ENCODE results near the gene SYNE1. TPM values are rescaled to one million over a fixed set of nuclear protein-coding genes. Genes with fewer than 3 reads are reported as not detected.

Gene SYNE1, protein sequence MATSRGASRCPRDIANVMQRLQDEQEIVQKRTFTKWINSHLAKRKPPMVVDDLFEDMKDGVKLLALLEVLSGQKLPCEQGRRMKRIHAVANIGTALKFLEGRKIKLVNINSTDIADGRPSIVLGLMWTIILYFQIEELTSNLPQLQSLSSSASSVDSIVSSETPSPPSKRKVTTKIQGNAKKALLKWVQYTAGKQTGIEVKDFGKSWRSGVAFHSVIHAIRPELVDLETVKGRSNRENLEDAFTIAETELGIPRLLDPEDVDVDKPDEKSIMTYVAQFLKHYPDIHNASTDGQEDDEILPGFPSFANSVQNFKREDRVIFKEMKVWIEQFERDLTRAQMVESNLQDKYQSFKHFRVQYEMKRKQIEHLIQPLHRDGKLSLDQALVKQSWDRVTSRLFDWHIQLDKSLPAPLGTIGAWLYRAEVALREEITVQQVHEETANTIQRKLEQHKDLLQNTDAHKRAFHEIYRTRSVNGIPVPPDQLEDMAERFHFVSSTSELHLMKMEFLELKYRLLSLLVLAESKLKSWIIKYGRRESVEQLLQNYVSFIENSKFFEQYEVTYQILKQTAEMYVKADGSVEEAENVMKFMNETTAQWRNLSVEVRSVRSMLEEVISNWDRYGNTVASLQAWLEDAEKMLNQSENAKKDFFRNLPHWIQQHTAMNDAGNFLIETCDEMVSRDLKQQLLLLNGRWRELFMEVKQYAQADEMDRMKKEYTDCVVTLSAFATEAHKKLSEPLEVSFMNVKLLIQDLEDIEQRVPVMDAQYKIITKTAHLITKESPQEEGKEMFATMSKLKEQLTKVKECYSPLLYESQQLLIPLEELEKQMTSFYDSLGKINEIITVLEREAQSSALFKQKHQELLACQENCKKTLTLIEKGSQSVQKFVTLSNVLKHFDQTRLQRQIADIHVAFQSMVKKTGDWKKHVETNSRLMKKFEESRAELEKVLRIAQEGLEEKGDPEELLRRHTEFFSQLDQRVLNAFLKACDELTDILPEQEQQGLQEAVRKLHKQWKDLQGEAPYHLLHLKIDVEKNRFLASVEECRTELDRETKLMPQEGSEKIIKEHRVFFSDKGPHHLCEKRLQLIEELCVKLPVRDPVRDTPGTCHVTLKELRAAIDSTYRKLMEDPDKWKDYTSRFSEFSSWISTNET (N-terminal part only)
- total RNA-seq (2022; extraction: Qiagen RNA extraction) = 32.1 to 39.4 TPM (median 34.7 TPM) in 5 replicates

DNA sequence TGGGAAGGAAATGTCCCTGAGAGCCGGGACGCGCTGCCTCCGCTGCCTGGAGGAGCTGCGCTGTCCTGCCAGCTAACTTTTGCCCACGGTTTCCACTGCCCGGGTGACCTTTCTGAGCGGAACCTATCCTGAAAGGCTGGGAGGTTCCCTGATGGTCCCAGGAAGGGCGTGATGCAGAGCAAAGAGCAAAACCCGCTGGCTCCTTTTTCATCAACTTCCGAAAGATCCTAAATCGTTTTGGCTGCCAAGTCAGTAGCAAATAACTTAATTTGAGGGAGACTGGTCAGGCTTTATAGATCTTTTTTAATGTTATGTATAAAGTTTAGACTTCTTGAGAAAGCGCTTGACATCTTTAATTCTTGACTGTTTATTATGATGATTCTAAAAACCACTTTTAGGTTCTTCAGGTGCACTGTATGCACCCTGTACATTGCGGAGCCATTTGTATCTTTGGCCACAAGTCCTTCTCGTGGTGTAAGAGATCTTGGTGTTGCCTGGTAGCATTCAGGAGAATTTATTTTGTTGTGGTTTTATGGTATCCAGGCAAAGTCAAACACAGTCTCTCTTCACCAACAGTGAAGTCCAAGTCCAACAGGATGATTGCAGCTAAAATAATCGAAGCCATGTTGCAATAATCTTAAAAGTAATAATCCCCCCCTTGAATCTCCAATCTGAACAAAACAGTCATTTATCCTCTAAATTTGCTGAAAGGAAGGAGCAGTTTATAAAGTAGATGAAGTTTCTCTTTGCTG lies at the start of gene SYNE1:
TSS of gene SYNE1 (minus strand) at position 67 of the 752 bp plus-strand sequence. CDS start 9,031 bp downstream, outside the sequence.

Other genes starting within 250 kb of the SYNE1 start
- 0.03 to 0.14 TPM (median 0.03 TPM) in 5 replicates for gene MYCT1, start 60.5 kb upstream of the SYNE1 start, total RNA-seq (2022; extraction: Qiagen RNA extraction)
- not detected in 5 replicates for gene VIP, start 113.4 kb upstream of the SYNE1 start, total RNA-seq (2022; extraction: Qiagen RNA extraction)